H1 (cell line): ENCODE results near the gene TMEM266. TPM values are rescaled to one million over a fixed set of nuclear protein-coding genes. Genes with fewer than 3 reads are reported as not detected.

Experiments used
- ATF2 ChIP-seq: IDR thresholded peaks from 2 replicates; pipeline ENCODE4 v1.6.1; 2012; ENCODE audit warnings: low read length, inconsistent platforms
- BACH1 ChIP-seq: IDR thresholded peaks from 2 replicates; pipeline ENCODE4 v1.6.1; 2012; ENCODE audit warnings: low read length, improper control_type of control experiment
- BRCA1 ChIP-seq: IDR thresholded peaks from 2 replicates; pipeline ENCODE4 v1.6.1; 2012; ENCODE audit warnings: low read depth, low read length, improper control_type of control experiment
- CEBPB ChIP-seq: IDR thresholded peaks from 2 replicates; pipeline ENCODE4 v1.6.1; 2012; ENCODE audit warnings: low read depth, low read length
- GTF2F1 ChIP-seq: IDR thresholded peaks from 2 replicates; pipeline ENCODE4 v1.6.1; 2012; ENCODE audit warnings: low read depth, low read length, improper control_type of control experiment, borderline replicate concordance
- JUN ChIP-seq: IDR thresholded peaks from 2 replicates; pipeline ENCODE4 v1.6.1; 2011; ENCODE audit warnings: low read depth, mild to moderate bottlenecking, improper control_type of control experiment, low read length
- POU5F1 ChIP-seq: IDR thresholded peaks from 2 replicates; pipeline ENCODE4 v1.6.1; 2011; ENCODE audit warnings: low read depth, mild to moderate bottlenecking, low read length, moderate library complexity
- SRF ChIP-seq: IDR thresholded peaks from 2 replicates; pipeline ENCODE4 v1.6.1; 2011; ENCODE audit warnings: mild to moderate bottlenecking, low read depth, low read length, moderate library complexity
- TBP ChIP-seq: IDR thresholded peaks from 2 replicates; pipeline ENCODE4 v1.6.1; 2011; ENCODE audit warnings: low read depth, low read length, improper control_type of control experiment
- polyA plus RNA-seq, 7 experiments: library from polyadenylated mRNA; depleted of rRNA in 3 of 7; stranded (reverse) in 5 of 7; unstranded in 2 of 7; fragments of >200 nt in 5 of 7; fragments of 200-250 nt in 2 of 7; gene quantifications; 1 replicate in 5 of 7; 2 replicates in 1 of 7; 4 replicates in 1 of 7; pipeline versions ENCODE4 v1.2.1 to v1.2.3, GENCODE V29; 2011 to 2013; ENCODE audit warnings: missing spikeins in 2 of 7, mixed read lengths in 2 of 7
- total RNA-seq: library from RNA; stranded (reverse); fragmentation: NEBNext Ultra II Directional; extraction: Animal tissue kit (Norgen Biotek cat#: 25700); gene quantifications from 2 replicates; pipeline ENCODE4 v1.2.1, GENCODE V29; 2021

The TMEM266 gene
- total and polyA plus RNA-seq, 2 of the 8 experiments (the other 6 are each of a cell fraction or from before 2014, with no cell fraction given), result 2.6 TPM

- TF ChIP-seq ATF2 (no peak), POU5F1 (no peak), SRF (no peak), TBP (no peak), GTF2F1 (no peak), CEBPB (no peak), JUN (no peak), BACH1 (no peak), BRCA1 (no peak)
These were observed 103.1 kb downstream of the TMEM266 start (continued) for GRCh38 chr15:76162784-76163456.
